ENCODE results near the gene MRPL2.
A peak's percentile ranks its signal among the peaks of the same experiment; 100 is the strongest.

Gene MRPL2

GRCh38 chr6:43059168-43060033 is at the start of gene MRPL2, which contains the start of gene KLC4:
TSS of gene MRPL2 (minus strand) at chr6:43059434. CDS start at chr6:43059381, 53 bp downstream.
TSS of gene KLC4 (plus strand) at chr6:43059631. CDS start at chr6:43061336, 1,705 bp downstream.
- DNase-seq (ENCODE audit: low spot score), result peak; percentile 99

DNA sequence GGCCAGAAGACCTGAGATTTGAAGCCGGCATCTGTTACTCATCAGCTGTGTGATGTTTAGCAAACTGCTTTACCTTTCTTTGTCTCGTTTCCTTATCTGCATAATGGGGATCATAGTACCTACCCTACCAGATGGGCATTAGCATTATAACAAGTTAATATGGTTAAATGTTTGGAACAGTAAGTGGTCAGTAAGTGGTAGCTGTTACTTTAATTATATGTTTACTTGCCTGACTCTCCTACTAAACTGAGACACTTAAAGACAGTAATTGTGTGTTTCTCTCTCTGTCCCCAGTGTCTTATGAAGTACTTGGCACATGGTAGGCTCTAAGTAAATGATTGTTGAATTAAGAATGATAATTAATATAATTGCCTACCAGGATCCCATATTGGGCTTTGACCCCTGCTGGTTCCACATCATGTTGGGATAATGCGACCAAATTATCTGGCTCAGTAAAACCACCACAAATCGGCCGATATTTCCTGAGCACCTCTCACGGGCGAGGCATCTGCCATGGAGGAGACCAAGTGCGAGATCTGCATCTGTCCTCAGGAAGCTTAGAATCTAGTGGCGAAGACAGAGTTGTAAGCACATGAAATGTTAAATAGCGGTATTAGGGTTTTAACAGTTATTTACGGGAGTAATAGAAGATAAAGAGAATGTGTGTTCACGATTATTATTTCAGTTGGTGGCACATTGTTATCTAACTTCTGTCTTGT is 48.3 kb upstream of the MRPL2 start:
- DNase-seq (ENCODE audit: low spot score), result no peak

GRCh38 chr6:43105538-43106222 is 46.4 kb upstream of the MRPL2 start:
- DNase-seq (ENCODE audit: low spot score), result no peak

DNA sequence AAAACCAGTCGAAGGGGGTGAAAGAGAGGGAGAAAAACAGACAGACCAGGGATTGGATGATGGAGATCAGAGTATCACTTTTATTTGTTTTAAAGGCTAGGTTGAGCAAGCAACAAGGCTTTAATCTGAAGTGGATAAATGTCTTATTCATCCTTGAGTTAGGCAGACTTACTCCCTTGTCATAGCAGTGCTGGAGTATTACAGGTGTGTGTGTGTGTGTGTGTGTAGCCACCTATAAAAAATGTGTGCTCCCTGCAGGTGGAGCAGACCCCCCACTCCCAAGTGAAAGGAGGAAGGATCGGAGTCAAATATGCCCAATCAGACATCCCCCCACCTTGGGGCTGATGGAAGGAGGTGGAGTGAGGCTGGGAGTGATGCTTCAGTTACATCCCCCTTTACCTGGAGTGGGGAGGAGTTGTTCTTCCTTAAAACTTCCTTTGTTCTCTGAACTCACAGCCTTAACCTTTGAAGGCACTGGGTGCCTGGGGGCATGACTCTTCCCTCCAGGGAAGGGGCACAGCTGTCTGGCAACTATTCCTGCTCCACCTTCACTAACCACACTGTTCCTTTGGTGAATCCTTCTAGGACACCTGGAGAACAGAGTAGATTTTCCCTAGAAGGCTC is 44.1 kb upstream of the MRPL2 start:
- DNase-seq (ENCODE audit: low spot score), result no peak

GRCh38 chr6:43101497-43101896 is 42.3 kb upstream of the MRPL2 start:
- DNase-seq (ENCODE audit: low spot score), result no peak

DNA sequence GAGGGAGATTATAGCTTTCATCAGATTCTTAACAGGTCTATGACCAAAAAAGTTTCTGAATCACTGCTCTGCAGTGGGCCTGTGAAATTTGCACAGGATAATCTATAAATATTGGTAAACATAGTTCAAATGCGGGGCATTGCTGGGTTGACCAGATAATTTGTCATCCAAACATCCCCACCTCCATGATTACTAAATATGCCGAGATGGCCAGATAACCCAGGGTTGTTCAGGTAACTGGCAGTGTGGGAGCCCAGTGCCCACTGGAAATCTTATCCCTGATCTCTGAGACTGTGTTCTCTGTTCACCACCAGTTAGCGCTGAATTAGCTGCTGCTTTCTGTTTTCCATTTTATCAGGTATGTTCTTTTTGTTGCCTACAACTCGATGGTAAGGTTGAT is 38.3 kb upstream of the MRPL2 start:
- no peak for DNase-seq (ENCODE audit: low spot score)

DNA sequence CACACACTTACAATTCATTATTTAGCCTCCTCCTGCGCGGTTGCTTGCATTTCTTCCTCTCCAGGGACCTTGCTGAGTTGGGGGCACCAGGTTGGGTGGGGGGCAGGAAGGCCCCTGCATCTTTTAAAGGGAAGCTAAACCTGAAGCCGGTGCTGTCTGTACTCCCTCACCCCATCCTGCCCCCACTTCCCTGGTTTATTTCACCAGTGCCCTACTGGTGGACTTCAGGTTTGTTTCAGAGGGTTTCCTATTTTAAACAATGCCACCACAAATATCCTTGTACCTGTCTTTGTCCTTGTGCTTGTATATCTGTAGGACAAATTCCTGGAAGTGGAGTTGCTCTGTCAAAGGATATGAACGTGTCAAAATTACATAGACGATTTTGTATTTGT is 37.9 kb upstream of the MRPL2 start:
- DNase-seq (ENCODE audit: low spot score), result peak; percentile 35

DNA sequence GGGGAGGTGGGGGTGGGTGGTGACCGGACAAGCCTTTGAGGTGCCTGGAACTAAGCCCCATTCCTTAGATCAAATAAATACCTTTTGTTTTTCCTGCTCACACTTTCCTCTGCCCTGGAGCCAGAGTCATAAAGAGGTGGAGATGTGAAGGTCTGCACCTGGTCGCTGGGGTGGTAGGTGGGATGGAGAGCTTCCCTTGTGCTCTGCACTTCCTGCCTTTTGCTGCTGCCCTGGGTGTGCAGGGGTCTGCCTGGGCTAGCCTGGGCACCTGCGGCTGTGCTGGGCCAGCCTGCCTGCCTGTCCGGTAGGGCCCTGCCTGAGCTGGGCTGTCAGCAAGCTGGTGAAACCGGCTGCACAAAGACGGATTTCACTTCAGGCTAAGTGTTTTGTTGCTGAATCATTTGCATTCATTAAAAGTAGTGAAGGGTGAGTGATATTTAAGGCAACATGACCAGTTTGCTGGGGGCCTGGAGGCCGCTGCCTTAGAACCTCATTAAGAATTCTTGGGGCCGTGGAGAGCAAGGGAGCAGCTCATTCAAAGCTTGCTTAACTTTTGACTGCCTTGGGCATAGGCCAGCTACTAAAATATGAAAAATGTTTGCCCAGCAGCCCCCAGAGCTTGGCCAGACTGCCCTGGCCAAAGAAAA is 37.3 kb upstream of the MRPL2 start:
- DNase-seq (ENCODE audit: low spot score), result peak; percentile 70

DNA sequence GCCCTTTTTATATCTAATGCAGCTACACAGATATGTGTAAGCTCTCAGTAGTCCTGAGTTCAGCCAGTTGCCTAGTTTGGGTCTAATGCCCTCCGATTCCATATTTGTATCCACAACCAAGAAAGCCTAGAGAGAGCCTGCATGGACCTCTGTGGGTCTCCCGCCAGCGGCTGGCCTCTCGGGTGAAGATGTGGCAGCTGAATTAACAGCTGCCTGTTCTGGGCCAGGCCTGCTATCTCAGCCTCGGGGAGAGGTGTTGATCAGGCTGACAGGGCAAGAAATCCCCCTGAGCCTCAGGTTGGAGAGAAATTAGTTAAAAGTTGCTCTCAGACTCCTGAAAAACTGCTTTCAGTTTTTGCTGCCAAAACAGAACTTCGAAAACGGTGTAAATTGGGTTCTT is 36.7 kb upstream of the MRPL2 start:
- peak; percentile 49 for DNase-seq (ENCODE audit: low spot score)

- DNase-seq (ENCODE audit: low spot score), result no peak
Observed at GRCh38 chr6:43093436-43094289, 34.4 kb upstream of the MRPL2 start.

DNA sequence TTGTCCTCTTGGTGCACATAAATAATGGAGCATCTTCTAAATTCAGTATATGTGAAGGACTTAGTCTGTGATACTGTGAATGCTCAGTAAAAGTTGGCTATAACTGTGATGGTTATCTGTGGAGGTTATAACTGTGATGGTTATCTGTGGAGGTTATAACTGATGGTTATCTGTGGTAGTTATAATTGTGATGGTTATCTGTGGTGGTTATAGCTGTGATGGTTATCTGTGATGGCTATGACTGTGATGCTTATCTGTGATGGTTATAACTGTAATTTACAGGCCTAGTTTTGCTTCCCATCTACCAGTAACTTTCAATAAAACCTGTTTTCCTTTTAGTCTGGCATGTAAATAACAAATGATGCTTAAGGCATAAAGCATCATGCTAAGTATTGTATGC is 33.4 kb upstream of the MRPL2 start:
- no peak for DNase-seq (ENCODE audit: low spot score)

GRCh38 chr6:43091436-43091991 is 32.3 kb upstream of the MRPL2 start:
- no peak for DNase-seq (ENCODE audit: low spot score)

GRCh38 chr6:43091020-43091419 is 31.8 kb upstream of the MRPL2 start:
- no peak for DNase-seq (ENCODE audit: low spot score)

DNA sequence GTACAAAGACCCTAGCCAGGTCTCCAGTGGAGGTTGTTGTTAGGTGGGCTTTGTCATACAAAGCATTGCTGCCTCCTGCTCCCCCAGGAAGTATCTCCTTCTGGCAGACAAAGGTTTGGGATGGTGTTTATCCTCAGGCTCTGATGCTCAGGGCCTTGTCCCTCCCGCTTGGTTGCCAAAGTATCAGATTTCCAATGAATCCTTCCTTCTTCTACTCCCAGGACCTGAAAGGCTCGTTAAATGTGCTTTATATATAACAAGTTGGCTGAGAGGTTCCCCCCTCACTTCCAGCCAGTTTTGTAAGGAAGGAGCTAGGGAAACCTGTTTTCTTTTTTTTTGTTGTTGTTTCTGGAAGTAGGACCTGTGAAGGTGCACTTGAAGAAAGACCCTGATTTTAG is 31.3 kb upstream of the MRPL2 start:
- no peak for DNase-seq (ENCODE audit: low spot score)

DNA sequence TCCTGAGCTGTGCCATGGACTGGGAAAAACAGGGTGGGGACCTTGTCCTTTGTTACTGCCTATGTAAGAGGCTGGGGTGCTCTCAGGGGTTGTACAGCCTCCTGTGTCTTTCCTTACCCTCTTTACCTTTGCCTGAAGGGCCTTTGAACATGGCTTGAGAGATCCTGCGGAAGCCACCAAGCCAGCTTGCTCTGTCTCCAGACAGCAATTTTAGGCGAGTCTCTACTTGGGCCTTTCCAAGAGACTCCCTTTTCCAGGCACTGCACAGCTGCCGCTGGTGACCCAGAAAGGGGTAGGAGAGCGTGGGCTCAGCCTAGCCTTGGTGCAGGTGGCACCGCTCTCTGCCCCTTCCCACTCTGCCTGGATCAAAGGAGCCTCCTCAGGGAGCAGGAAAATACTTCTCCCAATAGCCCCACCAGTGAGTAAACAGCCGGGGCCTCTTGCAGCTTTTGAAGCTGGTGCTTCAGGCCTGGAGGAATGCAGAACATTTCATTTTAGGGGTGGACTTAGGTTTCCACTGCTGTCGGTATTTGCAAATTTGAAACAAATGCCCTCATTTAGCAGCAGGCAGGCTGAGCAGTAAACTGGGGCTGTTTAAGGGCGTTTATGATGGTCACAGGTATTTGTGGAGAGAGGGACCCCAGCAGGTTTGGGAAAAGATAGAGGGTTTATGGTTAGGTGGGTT is 30.8 kb upstream of the MRPL2 start:
- no peak for DNase-seq (ENCODE audit: low spot score)

GRCh38 chr6:43089467-43089866 is 30.2 kb upstream of the MRPL2 start:
- DNase-seq (ENCODE audit: low spot score), result no peak

DNA sequence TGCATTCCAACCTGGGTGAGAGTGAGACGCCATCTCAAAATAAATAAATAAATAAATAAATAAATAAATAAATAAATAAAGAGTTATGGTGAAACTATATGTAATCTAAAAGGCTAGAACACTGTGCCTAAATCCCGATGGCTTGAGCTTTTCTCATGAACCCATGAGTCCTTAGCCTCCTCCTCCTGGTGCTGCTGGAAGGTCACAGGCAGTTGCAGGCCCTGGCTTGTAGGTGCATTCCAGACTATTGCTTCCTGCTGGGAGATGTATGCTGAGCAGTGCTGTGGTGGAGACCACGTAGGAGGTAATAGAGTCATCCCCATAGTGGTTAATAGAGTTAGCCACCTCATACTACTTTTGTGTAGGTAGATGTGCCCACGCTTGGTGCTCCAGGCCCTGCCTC is 29.4 kb upstream of the MRPL2 start:
- no peak for DNase-seq (ENCODE audit: low spot score)

DNA sequence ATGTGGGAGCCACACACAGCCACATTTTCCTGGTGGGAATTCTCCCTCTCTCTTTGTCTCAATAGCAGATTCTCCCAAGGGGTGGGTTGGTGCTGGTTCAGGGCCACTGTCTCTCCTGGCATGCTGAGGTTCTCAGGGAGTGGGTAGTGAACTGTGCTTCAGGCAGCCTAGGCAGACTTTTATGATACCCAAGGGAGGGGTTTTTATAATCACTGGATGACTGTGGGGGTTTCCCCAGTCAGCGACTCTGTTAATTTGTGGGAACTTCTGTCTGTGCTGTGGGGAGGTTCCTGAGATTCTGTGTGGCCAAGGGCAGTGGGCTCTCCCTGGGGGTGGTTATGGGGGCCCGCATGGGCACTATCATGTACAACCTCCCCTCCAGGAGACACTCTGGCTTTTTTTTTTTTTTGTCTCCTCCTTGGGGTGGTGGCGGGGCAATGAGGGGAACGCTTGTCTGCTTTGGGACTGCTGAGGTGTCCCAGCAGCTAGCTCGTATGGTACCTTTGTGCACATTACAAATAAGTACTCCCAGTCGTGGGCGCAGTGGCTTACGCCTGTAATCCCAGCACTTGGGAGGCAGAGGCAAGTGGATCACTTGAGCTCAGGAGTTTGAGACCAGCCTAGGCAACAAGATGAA is 26.9 kb upstream of the MRPL2 start:
- DNase-seq (ENCODE audit: low spot score), result peak; percentile 36
